ENCODE data around the gene GAL3ST2. TPM values are rescaled to one million over a fixed set of nuclear protein-coding genes. Genes with fewer than 3 reads are reported as not detected.
A peak's percentile ranks its signal among the peaks of the same experiment; 100 is the strongest.

GAL3ST2 gene
- polyA plus RNA-seq, 1 donor from 2014 or later: not detected

DNA sequence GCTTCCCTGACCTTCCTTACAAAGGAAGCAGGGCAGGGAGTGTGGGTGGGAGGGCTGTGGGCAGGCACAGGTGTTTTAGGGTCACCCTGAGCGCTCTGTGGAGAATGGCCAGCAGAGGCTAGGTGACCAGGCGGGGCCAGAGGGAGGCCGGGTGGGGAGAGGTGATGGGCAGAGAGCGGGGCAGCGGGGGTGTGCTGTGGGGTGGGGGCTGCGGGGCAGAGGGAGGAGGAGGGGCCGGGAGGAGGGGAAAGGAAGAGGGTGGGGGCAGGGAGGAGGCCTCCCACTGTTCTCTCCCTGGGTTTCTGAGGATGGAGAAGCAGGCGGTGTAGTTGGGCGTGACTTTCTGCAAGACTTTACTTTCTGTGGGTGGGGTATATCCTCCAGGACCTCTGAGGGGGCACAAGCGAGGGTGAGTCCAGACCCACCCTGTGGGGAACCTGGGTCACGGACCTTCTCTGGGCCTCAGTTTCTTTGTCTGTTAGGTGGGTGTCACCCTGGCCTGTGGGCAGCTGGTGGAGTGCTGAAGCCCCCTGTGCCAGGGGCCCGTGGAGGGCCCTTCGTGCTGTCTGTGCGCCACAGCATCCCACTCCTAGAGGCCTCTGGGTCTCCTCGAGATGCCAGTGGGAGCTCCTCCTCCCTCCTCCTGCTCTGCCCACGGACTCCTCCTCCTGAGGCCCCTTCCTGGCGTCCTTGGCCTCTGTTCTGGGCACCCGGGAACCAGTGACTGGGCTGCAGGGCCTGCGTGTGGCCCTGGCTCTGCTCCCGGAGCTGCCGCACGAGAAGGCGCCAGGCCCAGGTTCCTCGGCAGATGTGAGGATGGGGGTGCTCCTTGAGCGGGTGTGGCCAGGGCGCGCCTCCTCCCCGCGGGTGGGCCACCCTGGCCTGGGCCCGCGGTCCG is 26.0 kb downstream of the GAL3ST2 start:
- Histone ChIP-seq H3K4me3 (ENCODE audit: low read length) (no peak overlapping the region), H3K79me2 (replicated peaks; ENCODE audit: insufficient read depth, low read length) (no peaks in the 10 kb centered on the region), H3K36me3 (ENCODE audit: insufficient read depth, low read length) (no peaks in the 10 kb centered on the region), H4K20me1 (ENCODE audit: insufficient read depth) (no peaks in the 10 kb centered on the region), H2AFZ (ENCODE audit: low read depth, low read length) (no peak overlapping the region), H3K9ac (ENCODE audit: low read length) (no peak overlapping the region), H3K27me3 (ENCODE audit: insufficient read depth, low read depth, low read length) (no peaks in the 10 kb centered on the region), H3K27ac (ENCODE audit: low read length) (no peak overlapping the region), H3K9me2 (ENCODE audit: insufficient read depth, low read length) (no peaks in the 10 kb centered on the region), H3K9me3 (ENCODE audit: low read length) (no peaks in the 10 kb centered on the region), H3F3A (ENCODE audit: insufficient read depth, low read length, poor library complexity, severe bottlenecking) (no peaks in the 10 kb centered on the region), H3K4me2 (ENCODE audit: low read length) (no peak overlapping the region)
- no peak for TF ChIP-seq TAF1 (IDR thresholded peaks at IDR 0.05; ENCODE audit: low read depth)
- no peak for TF ChIP-seq EZH2 (IDR thresholded peaks at IDR 0.05; ENCODE audit: borderline replicate concordance, insufficient read depth, low read length, poor library complexity, severe bottlenecking)
- no peak for TF ChIP-seq RAD21 (conservative IDR thresholded peaks at IDR 0.05)
- TF ChIP-seq, protein P1, sequence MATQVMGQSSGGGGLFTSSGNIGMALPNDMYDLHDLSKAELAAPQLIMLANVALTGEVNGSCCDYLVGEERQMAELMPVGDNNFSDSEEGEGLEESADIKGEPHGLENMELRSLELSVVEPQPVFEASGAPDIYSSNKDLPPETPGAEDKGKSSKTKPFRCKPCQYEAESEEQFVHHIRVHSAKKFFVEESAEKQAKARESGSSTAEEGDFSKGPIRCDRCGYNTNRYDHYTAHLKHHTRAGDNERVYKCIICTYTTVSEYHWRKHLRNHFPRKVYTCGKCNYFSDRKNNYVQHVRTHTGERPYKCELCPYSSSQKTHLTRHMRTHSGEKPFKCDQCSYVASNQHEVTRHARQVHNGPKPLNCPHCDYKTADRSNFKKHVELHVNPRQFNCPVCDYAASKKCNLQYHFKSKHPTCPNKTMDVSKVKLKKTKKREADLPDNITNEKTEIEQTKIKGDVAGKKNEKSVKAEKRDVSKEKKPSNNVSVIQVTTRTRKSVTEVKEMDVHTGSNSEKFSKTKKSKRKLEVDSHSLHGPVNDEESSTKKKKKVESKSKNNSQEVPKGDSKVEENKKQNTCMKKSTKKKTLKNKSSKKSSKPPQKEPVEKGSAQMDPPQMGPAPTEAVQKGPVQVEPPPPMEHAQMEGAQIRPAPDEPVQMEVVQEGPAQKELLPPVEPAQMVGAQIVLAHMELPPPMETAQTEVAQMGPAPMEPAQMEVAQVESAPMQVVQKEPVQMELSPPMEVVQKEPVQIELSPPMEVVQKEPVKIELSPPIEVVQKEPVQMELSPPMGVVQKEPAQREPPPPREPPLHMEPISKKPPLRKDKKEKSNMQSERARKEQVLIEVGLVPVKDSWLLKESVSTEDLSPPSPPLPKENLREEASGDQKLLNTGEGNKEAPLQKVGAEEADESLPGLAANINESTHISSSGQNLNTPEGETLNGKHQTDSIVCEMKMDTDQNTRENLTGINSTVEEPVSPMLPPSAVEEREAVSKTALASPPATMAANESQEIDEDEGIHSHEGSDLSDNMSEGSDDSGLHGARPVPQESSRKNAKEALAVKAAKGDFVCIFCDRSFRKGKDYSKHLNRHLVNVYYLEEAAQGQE (IDR thresholded peaks at IDR 0.05; ENCODE audit: borderline replicate concordance): no peak
- TF ChIP-seq MXI1 (conservative IDR thresholded peaks at IDR 0.05; ENCODE audit: poor library complexity, severe bottlenecking): no peak
- TF ChIP-seq EP300 (conservative IDR thresholded peaks at IDR 0.05; ENCODE audit: poor library complexity, severe bottlenecking): no peak
- TF ChIP-seq, protein P2, sequence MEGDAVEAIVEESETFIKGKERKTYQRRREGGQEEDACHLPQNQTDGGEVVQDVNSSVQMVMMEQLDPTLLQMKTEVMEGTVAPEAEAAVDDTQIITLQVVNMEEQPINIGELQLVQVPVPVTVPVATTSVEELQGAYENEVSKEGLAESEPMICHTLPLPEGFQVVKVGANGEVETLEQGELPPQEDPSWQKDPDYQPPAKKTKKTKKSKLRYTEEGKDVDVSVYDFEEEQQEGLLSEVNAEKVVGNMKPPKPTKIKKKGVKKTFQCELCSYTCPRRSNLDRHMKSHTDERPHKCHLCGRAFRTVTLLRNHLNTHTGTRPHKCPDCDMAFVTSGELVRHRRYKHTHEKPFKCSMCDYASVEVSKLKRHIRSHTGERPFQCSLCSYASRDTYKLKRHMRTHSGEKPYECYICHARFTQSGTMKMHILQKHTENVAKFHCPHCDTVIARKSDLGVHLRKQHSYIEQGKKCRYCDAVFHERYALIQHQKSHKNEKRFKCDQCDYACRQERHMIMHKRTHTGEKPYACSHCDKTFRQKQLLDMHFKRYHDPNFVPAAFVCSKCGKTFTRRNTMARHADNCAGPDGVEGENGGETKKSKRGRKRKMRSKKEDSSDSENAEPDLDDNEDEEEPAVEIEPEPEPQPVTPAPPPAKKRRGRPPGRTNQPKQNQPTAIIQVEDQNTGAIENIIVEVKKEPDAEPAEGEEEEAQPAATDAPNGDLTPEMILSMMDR (IDR thresholded peaks at IDR 0.05; ENCODE audit: poor library complexity, severe bottlenecking): no peak
- no peak for TF ChIP-seq POLR2AphosphoS5 (IDR thresholded peaks at IDR 0.05)
- no peak for TF ChIP-seq SMC3 (conservative IDR thresholded peaks at IDR 0.05; ENCODE audit: poor library complexity)

DNA sequence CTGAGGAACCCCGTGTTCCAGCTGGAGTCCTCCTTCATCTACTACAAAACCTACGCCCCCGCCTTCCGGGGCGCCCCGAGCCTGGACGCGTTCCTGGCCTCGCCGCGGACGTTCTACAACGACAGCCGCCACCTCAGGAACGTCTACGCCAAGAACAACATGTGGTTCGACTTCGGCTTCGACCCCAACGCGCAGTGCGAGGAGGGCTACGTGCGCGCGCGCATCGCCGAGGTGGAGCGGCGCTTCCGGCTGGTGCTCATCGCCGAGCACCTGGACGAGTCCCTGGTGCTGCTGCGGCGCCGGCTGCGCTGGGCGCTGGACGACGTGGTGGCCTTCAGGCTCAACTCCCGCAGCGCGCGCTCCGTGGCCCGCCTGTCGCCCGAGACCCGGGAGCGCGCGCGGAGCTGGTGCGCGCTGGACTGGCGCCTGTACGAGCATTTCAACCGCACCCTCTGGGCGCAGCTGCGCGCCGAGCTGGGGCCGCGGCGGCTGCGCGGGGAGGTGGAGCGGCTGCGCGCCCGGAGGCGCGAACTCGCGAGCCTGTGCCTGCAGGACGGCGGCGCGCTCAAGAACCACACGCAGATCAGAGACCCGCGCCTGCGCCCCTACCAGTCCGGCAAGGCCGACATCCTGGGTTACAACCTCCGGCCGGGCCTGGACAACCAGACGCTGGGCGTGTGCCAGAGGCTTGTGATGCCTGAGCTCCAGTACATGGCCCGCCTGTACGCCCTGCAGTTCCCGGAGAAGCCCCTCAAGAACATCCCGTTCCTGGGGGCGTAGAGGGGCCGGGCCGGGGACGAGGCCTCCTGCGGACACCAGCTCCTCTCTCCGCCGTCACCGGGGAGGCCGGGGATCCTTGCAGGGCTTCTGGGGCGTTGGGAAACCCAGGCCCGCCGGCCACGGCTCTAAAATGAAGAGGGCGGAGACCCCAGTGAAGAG is 27.0 kb downstream of the GAL3ST2 start:
- Histone ChIP-seq H3K4me2 (ENCODE audit: low read length) (no peak overlapping the region), H3K79me2 (replicated peaks; ENCODE audit: insufficient read depth, low read length) (no peaks in the 10 kb centered on the region), H3F3A (ENCODE audit: insufficient read depth, low read length, poor library complexity, severe bottlenecking) (no peaks in the 10 kb centered on the region), H3K36me3 (ENCODE audit: insufficient read depth, low read length) (no peaks in the 10 kb centered on the region), H3K9ac (ENCODE audit: low read length) (no peak overlapping the region), H3K27ac (ENCODE audit: low read length) (no peak overlapping the region), H4K20me1 (ENCODE audit: insufficient read depth) (no peaks in the 10 kb centered on the region), H3K9me3 (ENCODE audit: low read length) (no peaks in the 10 kb centered on the region), H3K27me3 (ENCODE audit: insufficient read depth, low read depth, low read length) (no peaks in the 10 kb centered on the region), H3K4me3 (ENCODE audit: low read length) (peak overlapping the region; percentile 52), H2AFZ (ENCODE audit: low read depth, low read length) (no peak overlapping the region), H3K9me2 (ENCODE audit: insufficient read depth, low read length) (no peaks in the 10 kb centered on the region)
- TF ChIP-seq, protein P2 (IDR thresholded peaks at IDR 0.05; ENCODE audit: poor library complexity, severe bottlenecking): no peak
- TF ChIP-seq TAF1 (IDR thresholded peaks at IDR 0.05; ENCODE audit: low read depth) (no peak), EP300 (conservative IDR thresholded peaks at IDR 0.05; ENCODE audit: poor library complexity, severe bottlenecking) (no peak), MXI1 (conservative IDR thresholded peaks at IDR 0.05; ENCODE audit: poor library complexity, severe bottlenecking) (no peak), EZH2 (IDR thresholded peaks at IDR 0.05; ENCODE audit: borderline replicate concordance, insufficient read depth, low read length, poor library complexity, severe bottlenecking) (no peak), SMC3 (conservative IDR thresholded peaks at IDR 0.05; ENCODE audit: poor library complexity) (no peak), RAD21 (conservative IDR thresholded peaks at IDR 0.05) (no peak), POLR2AphosphoS5 (IDR thresholded peaks at IDR 0.05) (no peak)
- TF ChIP-seq, protein P1 (IDR thresholded peaks at IDR 0.05; ENCODE audit: borderline replicate concordance): no peak

Data from neural cell (in vitro differentiated cells).